ENCODE measurements around the gene MICU2.

MICU2 gene

GRCh38 chr13:21603531-21604448 is at the start of gene MICU2:
MICU2 (minus strand) TSS chr13:21604170; CDS start chr13:21604148, 22 bp downstream.
- FAIRE-seq: peak; percentile 91
- DNase-seq (ENCODE audit: low spot score): peak; percentile 88

- no peak for DNase-seq (ENCODE audit: low spot score)
- FAIRE-seq: no peak
These were observed 37.7 kb upstream of the MICU2 start for GRCh38 chr13:21641629-21642028.

GRCh38 chr13:21639561-21639960 is 35.6 kb upstream of the MICU2 start:
- FAIRE-seq: no peak
- no peak for DNase-seq (ENCODE audit: low spot score)

- FAIRE-seq (no peak), DNase-seq (ENCODE audit: low spot score) (peak; percentile 10)
These were observed 34.6 kb upstream of the MICU2 start for GRCh38 chr13:21638319-21639282.

- peak; percentile 76 for FAIRE-seq
- DNase-seq (ENCODE audit: low spot score): peak; percentile 82
These were observed 33.3 kb upstream of the MICU2 start for GRCh38 chr13:21637296-21637695.

GRCh38 chr13:21636656-21637055 is 32.7 kb upstream of the MICU2 start:
- no peak for FAIRE-seq

GRCh38 chr13:21632196-21632595 is 28.2 kb upstream of the MICU2 start:
- DNase-seq (ENCODE audit: low spot score) (no peak), FAIRE-seq (no peak)

More at GRCh38 chr13:21636656-21637055, 32.7 kb upstream of the MICU2 start:
- DNase-seq (ENCODE audit: low spot score): no peak

GRCh38 chr13:21625366-21625765 is 21.4 kb upstream of the MICU2 start:
- DNase-seq (ENCODE audit: low spot score): peak; percentile 31
- no peak for FAIRE-seq

GRCh38 chr13:21620861-21621260 is 16.9 kb upstream of the MICU2 start:
- FAIRE-seq (no peak), DNase-seq (ENCODE audit: low spot score) (no peak)

GRCh38 chr13:21619633-21620220 is 15.8 kb upstream of the MICU2 start:
- FAIRE-seq (no peak), DNase-seq (ENCODE audit: low spot score) (no peak)

GRCh38 chr13:21616880-21617279 is 12.9 kb upstream of the MICU2 start:
- DNase-seq (ENCODE audit: low spot score) (no peak), FAIRE-seq (no peak)

- DNase-seq (ENCODE audit: low spot score): no peak
- FAIRE-seq: no peak
These were observed 12.4 kb upstream of the MICU2 start for GRCh38 chr13:21616205-21616866.

GRCh38 chr13:21615427-21615826 is 11.5 kb upstream of the MICU2 start:
- FAIRE-seq (no peak), DNase-seq (ENCODE audit: low spot score) (no peak)

- DNase-seq (ENCODE audit: low spot score) (no peak), FAIRE-seq (no peak)
These were observed 9.8 kb upstream of the MICU2 start for GRCh38 chr13:21613791-21614190.

GRCh38 chr13:21611385-21611784 is 7.4 kb upstream of the MICU2 start:
- DNase-seq (ENCODE audit: low spot score): no peak
- FAIRE-seq: no peak

- FAIRE-seq: no peak
- DNase-seq (ENCODE audit: low spot score): no peak
These were observed 6.7 kb upstream of the MICU2 start for GRCh38 chr13:21610687-21611086.

GRCh38 chr13:21608961-21609360 is 5.0 kb upstream of the MICU2 start:
- no peak for DNase-seq (ENCODE audit: low spot score)
- FAIRE-seq: no peak

GRCh38 chr13:21606796-21607195 is 2.8 kb upstream of the MICU2 start:
- FAIRE-seq: no peak

GRCh38 chr13:21606251-21606650 is 2.3 kb upstream of the MICU2 start:
- FAIRE-seq (no peak), DNase-seq (ENCODE audit: low spot score) (no peak)

More at GRCh38 chr13:21606796-21607195, 2.8 kb upstream of the MICU2 start:
- no peak for DNase-seq (ENCODE audit: low spot score)

- FAIRE-seq (no peak), DNase-seq (ENCODE audit: low spot score) (no peak)
These were observed 7.2 kb downstream of the MICU2 start for GRCh38 chr13:21596722-21597121.

GRCh38 chr13:21595546-21595822 is 8.5 kb downstream of the MICU2 start:
- FAIRE-seq: no peak

More at GRCh38 chr13:21595546-21595822, 8.5 kb downstream of the MICU2 start:
- DNase-seq (ENCODE audit: low spot score): no peak
